ENCODE data around the gene DNAJC3.

DNA sequence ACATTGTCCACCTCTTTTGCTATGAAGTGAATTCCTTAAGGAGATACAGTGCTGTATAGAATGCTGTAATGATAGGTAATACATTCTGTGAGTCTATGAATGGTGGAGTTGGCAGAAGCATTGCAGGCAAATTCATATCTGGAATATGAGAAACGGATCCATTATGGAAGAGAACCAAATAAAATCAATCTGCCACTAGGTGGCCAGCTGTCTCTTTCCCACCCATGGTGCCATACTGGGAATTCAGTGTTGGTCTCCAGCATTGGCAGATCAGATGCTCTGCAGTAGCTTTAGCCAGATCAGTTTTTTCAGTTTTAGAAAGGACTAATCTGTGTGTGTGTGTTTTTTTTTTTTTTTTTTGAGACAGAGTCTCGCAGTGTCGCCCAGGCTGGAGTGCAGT, 27.6 kb downstream of the DNAJC3 start:
- TF ChIP-seq, protein P1, sequence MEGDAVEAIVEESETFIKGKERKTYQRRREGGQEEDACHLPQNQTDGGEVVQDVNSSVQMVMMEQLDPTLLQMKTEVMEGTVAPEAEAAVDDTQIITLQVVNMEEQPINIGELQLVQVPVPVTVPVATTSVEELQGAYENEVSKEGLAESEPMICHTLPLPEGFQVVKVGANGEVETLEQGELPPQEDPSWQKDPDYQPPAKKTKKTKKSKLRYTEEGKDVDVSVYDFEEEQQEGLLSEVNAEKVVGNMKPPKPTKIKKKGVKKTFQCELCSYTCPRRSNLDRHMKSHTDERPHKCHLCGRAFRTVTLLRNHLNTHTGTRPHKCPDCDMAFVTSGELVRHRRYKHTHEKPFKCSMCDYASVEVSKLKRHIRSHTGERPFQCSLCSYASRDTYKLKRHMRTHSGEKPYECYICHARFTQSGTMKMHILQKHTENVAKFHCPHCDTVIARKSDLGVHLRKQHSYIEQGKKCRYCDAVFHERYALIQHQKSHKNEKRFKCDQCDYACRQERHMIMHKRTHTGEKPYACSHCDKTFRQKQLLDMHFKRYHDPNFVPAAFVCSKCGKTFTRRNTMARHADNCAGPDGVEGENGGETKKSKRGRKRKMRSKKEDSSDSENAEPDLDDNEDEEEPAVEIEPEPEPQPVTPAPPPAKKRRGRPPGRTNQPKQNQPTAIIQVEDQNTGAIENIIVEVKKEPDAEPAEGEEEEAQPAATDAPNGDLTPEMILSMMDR (IDR thresholded peaks at IDR 0.05), result no peak
- no peak for TF ChIP-seq POLR2A (IDR thresholded peaks at IDR 0.05)

Data from lower leg skin (tissue), 3 donors.